ENCODE measurements around the gene GLIS1.
"Not testable (repeated sequence)": the region's sequence is repeated elsewhere in the genome, so short reads cannot be mapped to it uniquely, and the experiment has no call there.

GLIS1 gene

GRCh38 chr1:53572065-53572814, 166.7 kb downstream of the GLIS1 start:
- in situ Hi-C loops (cut with MboI; ENCODE audit: low sequenced_read_pairs): no loop called here

- in situ Hi-C loops (cut with MboI; ENCODE audit: low sequenced_read_pairs): no loop called here
These were observed 170.4 kb downstream of the GLIS1 start for GRCh38 chr1:53568540-53568939.

DNA sequence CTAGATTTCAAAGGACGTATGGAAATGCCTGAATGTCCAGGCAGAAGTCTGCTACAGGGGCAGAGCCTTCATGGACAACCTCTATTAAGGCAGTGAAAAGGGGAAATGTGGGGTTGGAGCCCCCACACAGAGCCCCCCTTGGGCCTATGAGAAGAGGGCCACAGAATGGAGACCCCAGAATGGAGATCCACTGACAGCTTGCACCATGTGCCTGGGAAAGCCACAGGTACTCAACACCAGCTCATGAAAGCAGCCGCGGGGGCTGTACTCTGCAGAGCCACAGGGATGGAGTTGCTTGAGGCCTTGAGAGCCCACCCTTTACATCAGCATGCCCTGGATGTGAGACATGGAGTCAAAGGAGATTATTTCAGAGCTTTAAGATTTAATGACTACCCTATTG, 171.1 kb downstream of the GLIS1 start:
- in situ Hi-C loops (cut with MboI; ENCODE audit: low sequenced_read_pairs): no loop called here

- in situ Hi-C loops (cut with MboI; ENCODE audit: low sequenced_read_pairs): no loop called here
These were observed 171.5 kb downstream of the GLIS1 start for GRCh38 chr1:53567450-53567849.

DNA sequence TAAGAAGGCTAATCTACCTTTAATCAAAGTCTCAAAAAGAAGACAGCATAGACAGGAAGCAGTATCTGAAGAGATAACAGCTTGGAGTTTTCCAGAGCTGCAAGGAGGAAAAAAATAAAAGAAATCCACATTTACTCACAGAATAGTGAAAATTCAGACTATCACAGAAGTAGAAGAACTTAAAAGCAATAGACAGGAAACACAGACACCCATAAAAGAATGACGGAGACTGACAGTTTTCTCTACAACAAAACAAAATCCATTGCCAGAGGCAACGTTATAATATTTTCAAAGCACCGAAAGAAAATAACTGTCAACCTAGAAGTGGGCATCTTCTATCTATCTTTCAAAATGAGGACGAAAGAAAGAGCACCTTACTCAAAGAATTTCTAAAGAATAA, 175.4 kb downstream of the GLIS1 start:
- in situ Hi-C loops (cut with MboI; ENCODE audit: low sequenced_read_pairs): no loop called here

DNA sequence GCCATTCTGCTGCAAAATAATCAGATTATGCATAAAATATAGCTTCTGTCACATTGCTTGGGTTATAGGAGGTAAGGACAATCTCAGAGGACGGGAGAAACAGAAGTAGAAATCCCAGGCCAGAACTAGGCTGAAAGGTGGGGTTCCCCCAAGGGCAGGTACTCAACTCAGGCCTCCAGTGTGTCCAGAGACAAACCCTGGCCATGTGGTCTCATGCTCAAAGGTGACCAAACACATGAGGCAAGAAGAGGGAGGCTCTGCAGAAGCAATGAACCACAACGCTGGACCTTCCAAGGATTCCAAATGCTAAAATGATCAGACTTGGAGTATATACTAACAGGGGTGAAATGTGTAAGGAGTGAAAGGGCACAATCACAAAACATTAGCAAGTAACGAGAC, 176.0 kb downstream of the GLIS1 start:
- in situ Hi-C loops (cut with MboI; ENCODE audit: low sequenced_read_pairs): no loop called here

GRCh38 chr1:53562291-53562980, 176.5 kb downstream of the GLIS1 start:
- in situ Hi-C loops (cut with MboI; ENCODE audit: low sequenced_read_pairs): no loop called here

DNA sequence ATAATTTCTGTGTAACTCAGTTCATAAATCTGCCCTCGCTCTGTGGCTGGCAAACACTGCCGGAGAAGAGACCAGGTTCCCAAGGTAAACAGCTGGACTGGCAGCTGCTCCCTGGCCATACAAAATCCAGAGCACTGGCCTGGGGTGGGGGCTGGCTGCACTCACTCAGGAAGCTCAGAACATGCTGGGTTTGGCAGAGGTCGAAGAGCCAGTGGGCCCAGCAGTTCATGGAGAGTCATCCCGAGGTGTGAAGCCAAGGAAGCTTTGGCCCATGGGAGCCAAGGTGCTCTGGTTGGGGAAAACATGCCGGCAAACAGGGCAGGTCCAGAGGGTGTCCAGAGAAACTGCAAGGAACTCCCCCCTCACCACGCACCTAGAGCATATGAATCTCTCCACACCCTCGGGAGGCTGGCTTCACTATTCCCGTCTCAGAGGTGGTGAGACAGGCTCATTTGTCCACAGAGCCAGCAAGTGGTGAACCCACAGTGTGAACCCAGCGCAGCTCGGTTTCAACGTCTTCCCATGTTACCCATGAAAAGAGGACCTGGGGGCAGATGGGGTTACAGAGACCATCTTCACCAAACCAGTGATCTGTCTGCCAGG, 177.4 kb downstream of the GLIS1 start:
- in situ Hi-C loops (cut with MboI; ENCODE audit: low sequenced_read_pairs): no loop called here

- in situ Hi-C loops (cut with MboI; ENCODE audit: low sequenced_read_pairs): no loop called here
These were observed 178.1 kb downstream of the GLIS1 start for GRCh38 chr1:53560581-53561502.

DNA sequence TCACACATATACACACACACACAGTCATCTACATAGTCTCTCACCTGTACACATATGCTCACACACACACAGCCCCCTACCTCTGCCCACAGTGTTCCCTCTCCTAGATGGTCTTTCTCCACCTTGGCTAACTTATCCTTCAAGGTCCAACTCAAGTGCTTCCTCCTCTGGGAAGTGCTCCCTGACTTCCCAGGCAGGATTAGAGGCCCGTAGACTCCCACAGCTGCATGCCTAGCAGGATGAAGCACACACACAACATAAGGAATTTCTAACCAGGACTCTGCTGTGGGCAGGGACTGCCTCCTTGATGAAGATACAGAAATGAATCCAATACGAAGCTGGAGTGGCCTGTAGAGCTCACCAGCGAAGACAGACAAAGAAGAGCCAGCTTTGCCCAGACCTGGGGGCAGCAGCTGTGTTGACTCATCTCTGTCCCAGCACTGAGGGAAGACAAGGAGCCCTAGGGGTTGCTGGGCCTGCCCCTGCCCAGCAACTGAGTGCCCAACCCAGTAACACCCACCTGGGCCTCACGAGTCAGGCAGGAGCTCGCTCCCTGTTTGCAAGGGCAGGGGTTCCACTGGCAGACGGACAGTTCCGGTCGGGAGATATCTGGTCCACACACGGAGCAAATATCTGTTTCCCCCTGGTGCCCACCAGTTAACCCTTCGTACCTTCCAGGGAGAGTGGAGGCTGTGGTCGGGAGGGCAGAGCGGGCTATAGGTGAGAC, 178.9 kb downstream of the GLIS1 start:
- in situ Hi-C loops (cut with MboI; ENCODE audit: low sequenced_read_pairs): no loop called here

DNA sequence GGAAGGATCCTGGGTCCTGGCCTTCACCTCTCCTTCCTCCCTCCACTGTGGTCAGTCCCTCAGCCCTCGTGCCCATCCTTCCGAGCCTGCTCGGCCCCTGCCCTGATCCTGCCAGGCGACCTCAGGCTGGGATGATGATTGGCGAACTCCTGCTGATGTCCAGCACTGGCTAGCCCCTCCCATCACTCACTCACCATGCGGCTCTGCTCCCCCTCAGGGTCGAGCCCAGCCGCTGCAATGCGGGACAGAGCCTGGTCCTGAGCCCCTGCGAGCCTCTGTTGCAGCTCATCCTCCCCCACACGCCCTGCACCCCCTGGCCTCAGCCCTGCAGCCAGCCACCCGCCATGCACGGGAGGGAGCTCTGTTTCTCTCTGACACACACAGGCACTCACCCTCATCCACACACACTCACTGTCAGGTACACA, 179.6 kb downstream of the GLIS1 start:
- in situ Hi-C loops (cut with MboI; ENCODE audit: low sequenced_read_pairs): no loop called here

- in situ Hi-C loops (cut with MboI; ENCODE audit: low sequenced_read_pairs): no loop called here
These were observed 180.1 kb downstream of the GLIS1 start for GRCh38 chr1:53558739-53559315.

DNA sequence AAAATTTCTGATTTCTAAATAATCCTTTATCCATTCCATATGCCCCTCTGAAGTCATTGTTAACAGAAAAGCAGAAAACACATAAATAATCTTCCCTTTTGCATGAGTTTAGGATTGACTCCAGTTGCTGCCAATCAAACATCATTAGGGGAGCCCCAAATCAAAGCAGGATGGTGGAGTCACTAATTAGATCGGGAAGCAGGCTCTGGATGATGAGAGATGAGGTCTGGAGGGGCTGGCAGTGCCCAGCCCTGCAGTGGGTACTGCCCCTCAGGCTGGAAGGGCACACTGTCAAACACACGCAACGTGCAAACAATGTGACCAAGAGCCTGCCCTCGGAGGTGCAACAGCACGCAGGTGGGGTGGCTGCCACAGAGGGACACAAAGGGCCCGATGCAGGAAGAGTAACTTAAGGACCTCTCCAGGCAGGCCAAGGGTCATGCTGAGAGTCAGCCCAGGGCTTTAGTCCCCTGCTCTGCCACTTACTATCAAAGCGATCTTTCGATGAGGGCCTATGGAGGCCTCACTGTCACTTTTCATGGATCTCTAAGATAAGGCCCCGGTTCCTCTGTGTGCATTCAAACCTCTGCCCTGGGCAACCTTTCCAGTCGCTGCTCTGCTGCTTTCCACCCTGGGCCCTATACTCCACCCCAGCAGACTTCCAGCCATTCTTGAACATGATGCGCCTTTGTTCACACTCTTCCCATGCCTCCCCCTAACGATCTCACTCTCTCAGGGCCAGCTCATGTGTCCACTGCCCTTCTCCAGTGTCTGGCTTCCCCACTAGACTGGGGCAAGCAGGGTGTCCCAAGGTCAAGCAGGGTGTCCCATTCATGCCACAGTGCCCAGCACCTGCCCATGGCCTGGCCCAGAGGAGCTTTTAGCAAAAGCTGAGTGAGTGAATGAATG, 180.9 kb downstream of the GLIS1 start:
- in situ Hi-C loops (cut with MboI; ENCODE audit: low sequenced_read_pairs): no loop called here

DNA sequence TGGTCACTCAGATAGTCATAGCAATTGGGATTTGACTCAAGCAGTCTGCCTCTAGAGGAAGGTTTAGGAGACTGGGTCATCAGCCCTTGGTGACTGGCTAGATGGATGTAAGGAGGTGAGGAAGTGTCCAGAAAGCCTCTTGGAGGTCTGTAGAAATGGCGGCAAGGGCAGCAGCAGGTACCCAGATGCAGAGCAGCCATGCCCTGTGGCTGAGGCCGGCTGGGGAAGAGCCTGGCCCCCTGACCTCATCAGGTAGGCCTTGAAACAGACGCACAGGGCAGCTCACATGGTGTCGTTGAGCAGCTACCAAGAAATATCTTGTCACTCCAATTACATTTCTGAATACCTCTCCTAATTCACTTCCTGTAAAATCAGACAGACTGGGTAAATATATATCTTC, 181.6 kb downstream of the GLIS1 start:
- in situ Hi-C loops (cut with MboI; ENCODE audit: low sequenced_read_pairs): no loop called here

- in situ Hi-C loops (cut with MboI; ENCODE audit: low sequenced_read_pairs): no loop called here
These were observed 182.2 kb downstream of the GLIS1 start for GRCh38 chr1:53556657-53557227.

DNA sequence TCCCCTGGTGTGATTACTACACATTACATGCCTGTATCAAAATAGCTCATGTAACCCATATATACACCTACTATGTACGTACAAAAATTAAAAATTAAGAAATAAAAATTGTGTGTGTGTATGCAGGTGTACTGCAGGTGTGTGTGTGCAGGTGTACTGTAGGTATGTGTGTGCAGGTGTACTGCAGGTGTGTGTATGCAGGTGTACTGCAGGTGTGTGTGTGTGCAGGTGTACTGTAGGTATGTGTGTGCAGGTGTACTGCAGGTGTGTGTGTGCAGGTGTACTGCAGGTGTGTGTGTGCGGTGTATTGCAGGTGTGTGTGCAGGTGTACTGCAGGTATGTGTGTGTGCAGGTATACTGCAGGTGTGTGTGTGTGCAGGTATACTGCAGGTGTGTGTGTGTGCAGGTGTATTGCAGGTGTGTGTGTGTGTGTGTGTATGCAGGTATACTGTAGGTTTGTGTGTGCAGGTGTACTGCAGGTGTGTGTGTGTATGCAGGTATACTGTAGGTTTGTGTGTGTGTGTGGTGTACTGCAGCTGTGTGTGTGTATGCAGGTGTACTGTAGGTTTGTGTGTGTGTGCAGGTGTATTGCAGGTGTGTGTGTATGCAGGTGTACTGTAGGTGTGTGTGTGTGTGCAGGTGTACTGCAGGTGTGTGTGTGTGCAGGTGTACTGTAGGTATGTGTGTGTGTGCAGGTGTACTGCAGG, 183.2 kb downstream of the GLIS1 start:
- in situ Hi-C loops (cut with MboI; ENCODE audit: low sequenced_read_pairs): not testable (repeated sequence)

- in situ Hi-C loops (cut with MboI; ENCODE audit: low sequenced_read_pairs): no loop called here
These were observed 184.2 kb downstream of the GLIS1 start for GRCh38 chr1:53554592-53555305.
